Superior temporal gyrus (tissue), 1 donor: ENCODE measurements around the gene RASGRF1.
A peak's percentile ranks its signal among the peaks of the same experiment; 100 is the strongest.
"Not testable (repeated sequence)": the region's sequence is repeated elsewhere in the genome, so short reads cannot be mapped to it uniquely, and the experiment has no call there.

ENCODE experiments used
- DNase-seq: peaks from one replicate; pipeline ENCODE4 v3.0.0-alpha.2; 2016; ENCODE audit errors: extremely low spot score

RASGRF1 gene

GRCh38 chr15:78933187-78933822, 157.3 kb downstream of the RASGRF1 start:
- no peak for DNase-seq

GRCh38 chr15:78932258-78932808, 158.2 kb downstream of the RASGRF1 start:
- no peak for DNase-seq

DNA sequence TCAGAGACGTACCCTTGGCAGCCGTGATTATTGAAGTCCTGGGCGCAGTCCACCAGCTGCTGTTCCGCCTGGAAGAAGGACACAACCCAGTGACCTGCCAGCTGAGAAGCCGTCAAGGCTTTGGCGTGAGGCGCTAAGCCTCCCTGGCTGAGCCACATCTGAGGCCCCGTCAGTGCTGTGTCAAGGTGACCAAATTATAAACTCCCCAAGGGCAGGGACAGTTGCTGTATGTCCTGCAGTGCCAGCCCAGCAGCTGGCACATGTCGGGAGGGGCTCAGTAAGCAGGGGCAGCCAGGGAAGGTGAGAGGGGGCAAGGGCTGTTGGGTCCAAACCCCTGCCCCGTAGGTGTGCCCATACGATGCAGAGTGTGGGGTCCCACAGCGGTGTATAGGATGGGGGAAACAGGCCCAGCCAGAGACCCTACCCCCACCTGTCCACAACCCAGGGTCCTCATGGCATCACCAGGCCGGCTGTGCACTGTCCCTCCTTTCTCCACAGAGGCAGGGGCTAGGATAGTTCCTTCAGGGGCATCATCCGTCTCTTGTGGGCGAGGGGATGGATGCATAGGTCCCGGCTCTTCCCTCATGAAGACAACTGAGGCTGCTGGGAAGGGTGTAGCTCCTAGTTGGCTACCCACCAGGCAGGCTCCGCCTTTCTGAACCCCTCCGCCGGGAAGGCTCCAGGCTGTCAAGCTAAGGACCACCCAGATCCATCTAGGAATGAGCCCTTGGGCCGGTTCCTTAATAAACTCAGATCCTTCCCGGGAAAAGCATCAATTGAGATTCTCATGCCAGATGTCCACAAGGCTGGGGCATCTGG, 158.9 kb downstream of the RASGRF1 start:
- DNase-seq: no peak

- DNase-seq: no peak
Measured at GRCh38 chr15:78930577-78931388, 159.8 kb downstream of the RASGRF1 start.

GRCh38 chr15:78929536-78930264, 160.9 kb downstream of the RASGRF1 start:
- no peak for DNase-seq

- DNase-seq: no peak
Measured at GRCh38 chr15:78928616-78929093, 161.9 kb downstream of the RASGRF1 start.

- DNase-seq: not testable (repeated sequence)
Measured at GRCh38 chr15:78928176-78928575, 162.4 kb downstream of the RASGRF1 start.

DNA sequence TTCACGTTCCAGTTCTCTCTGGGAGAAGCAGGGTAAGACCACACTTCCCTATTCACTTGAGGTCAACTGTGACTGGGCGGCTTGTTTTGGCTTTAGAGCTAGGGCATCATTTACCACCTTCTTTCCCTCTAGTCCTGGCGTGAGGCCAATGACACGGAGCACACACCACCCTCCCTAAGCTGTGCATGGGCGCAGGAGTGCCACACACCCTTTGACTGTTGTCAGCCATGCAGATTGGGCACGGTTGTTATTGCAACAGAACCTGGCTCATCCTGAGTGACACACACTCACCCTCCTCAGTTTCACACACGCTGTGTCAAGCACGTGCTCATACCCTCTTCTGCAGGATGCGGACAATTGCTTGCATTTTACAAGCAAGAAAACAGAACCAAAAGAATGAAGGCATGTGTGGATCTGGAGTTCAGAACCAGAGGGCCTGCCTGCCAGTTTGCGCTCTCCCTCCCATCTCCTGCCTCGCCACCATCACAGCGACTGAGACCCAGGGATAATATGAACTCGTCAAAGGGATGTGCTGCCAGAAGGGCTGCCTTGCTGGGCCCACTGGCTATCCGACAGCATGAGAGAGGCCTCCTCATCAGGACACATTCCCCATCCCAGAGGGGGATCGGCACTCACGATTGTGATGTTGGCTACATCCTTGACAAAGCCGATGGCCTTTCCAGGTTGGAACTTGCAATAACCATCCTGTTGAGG, 163.3 kb downstream of the RASGRF1 start:
- no peak for DNase-seq

- no peak for DNase-seq
Measured at GRCh38 chr15:78925956-78926743, 164.4 kb downstream of the RASGRF1 start.

- DNase-seq: no peak
Measured at GRCh38 chr15:78925076-78925624, 165.4 kb downstream of the RASGRF1 start.

GRCh38 chr15:78923480-78924360, 166.9 kb downstream of the RASGRF1 start:
- no peak for DNase-seq

DNA sequence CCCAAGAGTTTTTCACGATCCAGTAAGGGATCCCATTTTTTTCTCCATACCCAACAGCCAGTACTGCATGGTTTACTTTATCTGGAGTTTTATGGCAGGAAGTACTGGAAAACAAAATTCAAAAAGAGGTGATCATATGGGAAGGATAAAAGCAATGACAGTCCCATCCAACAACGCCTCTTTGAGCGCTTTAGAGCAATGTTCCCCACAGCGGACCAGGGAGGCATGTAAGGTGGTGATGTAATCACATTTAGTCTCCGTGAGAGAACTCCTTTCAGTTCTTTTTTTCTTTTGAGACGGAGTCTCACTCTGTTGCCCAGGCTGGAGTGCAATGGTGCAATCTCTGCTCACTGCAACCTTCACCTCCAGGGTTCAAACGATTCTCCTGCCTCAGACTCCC, 167.6 kb downstream of the RASGRF1 start:
- no peak for DNase-seq

DNA sequence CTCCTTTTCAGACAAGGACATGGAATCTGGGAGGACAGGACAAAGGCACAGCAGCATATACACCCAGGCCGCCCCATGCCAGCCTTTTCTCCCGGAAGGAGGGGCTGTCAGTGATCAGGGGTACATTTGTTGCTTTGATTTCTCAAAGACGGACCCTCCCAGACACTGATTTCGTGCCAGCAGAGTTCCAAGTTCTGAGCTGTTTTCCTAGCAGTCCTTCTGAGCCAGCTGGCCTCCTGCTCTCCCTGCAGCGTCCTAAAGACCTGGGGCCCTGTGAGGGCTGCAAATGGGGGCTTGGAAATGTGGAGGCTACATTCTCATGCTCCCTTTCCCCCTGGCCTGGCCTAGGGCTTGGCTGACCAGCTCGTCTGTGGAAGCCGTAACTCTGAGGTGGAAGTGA, 168.1 kb downstream of the RASGRF1 start:
- DNase-seq: no peak

- no peak for DNase-seq
Measured at GRCh38 chr15:78921940-78922339, 168.6 kb downstream of the RASGRF1 start.

GRCh38 chr15:78921517-78921916, 169.1 kb downstream of the RASGRF1 start:
- DNase-seq: no peak

DNA sequence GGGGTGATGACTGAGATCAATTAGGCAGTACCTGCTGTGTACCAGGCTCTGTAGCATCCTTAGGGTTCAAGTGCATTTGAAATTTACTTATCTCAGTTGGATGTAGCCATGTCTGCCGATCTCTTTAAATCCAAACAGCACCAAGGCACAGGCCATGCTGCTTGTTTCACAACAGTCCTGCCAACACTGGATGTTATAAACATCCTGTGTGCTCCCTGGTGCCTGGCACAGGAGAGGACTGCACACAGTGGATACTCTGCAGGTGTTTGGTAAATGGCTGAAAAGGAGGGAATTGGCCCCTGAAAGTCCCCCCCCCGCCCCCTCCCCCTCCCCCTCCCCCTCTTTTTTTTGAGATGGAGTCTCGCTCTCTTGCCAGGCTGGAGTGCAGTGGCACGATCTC, 172.7 kb downstream of the RASGRF1 start:
- no peak for DNase-seq

DNA sequence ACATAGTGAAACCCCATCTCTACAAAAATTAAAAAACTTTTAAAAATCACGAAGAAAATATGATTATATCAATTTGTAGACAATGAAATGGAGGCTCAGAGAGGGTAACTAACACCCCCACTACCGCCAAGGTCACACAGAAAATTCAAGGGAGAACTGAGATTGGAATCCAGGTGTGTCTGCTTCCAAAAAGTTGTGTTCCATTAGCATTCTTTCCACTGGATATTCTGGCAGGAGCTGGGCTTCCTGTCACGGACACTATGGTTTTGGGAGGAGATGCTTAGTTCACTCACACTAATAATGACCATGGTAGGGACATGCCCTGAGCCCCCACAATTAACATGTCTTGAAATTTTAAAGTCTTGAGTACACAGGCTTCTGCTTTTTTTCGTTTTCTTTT, 174.5 kb downstream of the RASGRF1 start:
- DNase-seq: no peak

GRCh38 chr15:78915341-78916087, 175.1 kb downstream of the RASGRF1 start:
- DNase-seq: peak; percentile 44
